LoVo (cell line): Measurements from ENCODE around the gene AK2.

ENCODE experiments used
- DNase-seq: peaks from one replicate; pipeline ENCODE4 v3.0.0-alpha.2; 2016; ENCODE audit warnings: low spot score

The AK2 gene

DNA sequence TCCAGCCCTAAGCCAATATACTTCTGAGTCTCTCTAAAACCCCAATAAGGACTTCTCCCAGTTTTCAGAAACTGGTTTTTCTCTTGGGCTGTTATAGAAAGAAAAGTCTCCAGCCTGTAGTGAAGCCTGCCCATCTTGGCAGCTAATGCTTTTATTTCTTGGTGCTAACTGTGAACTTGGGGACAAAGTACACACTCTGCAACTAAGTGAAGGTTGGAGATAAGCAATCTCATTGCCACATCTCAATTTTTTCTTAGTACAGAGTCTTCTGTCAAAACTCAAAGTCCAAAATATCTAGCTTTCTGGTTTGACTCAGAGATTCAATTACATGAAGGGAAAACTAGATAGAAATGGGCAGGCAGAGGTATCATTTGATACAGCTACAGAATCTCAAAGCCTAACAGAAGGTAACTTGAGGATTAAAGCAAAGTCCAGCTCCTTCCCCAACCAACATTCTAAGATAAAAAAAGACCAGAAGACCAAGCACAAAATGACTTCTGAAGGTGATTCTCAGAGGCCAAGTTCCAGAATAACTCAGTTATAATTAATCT, 14.0 kb downstream of the AK2 start:
- peak; percentile 9 for DNase-seq

DNA sequence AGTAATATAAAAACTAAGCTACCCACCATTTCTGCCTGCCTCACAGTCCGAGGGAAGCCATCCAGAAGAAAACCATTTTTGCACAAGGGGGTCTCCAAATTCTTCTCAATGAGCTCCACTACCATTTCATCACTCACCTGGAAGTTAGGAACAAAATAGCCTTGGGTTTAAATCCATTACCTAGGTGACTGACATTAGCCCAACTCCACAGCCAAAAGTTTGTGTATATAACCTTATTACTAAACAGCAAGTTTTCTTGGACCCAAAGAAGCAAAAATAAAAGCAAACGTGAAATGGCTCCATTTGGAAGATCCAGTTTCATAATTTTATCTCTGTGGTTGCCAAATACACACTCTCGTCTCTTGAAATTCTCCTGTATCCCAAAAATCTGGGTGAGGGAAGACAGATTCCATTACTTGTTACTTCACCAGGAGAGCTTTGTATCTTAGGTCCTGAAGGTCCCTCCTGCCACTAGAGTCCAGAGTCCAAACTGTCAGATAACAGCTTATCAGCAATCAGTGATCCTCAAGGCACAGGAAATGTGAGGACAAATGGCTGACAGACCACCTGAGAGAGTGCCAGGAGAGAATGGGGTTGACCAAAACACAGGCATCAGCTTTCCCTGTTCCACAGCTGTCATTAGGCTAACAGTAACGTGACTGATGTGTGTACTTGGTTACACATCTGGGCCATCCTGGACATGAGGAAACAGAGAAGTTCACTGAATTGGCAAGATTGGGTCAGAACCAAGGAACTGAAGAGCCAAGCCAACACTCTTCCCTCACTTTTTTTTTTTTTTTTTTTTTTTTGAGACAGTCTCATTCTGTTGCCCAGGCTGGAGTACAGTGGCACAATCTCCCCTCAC, 14.9 kb downstream of the AK2 start:
- no peak for DNase-seq

DNA sequence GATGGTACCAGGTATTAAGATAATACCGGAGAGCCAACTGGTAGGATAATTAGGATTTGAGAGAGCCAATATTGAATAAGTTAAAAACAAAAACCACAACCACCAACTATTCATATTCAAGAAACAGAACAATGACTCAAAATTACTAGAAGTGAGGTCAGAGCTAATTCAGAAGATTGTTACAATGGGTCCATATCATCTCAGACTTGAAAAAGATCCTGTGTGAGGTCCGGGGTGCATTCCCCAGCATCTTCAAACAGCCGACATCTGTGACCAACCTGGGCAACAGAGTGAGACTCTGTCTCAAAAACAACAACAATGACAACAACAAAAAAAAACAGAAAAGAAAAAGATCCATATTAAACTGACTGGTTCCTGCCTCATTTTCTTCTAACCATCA, 18.6 kb downstream of the AK2 start:
- DNase-seq = no peak

DNA sequence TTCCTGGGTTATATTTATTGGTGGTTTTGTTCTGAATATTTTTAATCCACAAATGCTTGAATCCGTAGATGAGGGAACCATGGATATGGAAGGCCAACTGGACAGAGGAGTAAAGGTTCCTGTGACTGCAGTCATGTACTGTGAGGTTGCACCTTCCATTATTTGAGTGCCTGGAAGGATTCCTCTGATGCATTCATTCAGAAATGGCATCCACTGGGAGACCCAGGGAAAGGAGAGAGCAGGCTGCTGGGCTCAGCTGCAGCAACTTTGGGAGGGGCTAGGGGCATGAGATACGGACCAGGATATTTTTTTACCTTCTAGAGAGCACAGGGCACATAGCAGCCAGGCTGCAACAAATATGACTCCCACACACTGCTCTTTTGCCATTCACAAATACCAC, 19.5 kb downstream of the AK2 start:
- no peak for DNase-seq

DNA sequence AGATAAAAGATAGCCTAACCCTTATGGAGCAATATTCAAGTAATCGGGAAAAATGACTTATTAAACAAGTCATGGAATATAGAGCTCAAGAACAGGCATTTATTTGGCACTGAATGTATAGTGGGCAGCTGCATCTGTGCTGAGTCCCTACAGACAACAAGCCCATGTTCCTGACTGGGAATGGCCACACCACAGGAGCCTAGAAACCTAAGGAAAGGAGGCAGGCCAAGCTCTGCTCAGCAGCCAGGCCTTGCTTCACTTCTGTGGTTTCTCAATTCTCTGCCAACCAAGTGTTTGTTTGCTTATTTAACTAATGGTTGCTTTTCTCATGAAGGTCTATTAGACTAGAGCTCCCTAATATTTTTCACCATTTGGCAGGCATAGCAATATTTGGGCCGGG, 21.5 kb downstream of the AK2 start:
- no peak for DNase-seq

DNA sequence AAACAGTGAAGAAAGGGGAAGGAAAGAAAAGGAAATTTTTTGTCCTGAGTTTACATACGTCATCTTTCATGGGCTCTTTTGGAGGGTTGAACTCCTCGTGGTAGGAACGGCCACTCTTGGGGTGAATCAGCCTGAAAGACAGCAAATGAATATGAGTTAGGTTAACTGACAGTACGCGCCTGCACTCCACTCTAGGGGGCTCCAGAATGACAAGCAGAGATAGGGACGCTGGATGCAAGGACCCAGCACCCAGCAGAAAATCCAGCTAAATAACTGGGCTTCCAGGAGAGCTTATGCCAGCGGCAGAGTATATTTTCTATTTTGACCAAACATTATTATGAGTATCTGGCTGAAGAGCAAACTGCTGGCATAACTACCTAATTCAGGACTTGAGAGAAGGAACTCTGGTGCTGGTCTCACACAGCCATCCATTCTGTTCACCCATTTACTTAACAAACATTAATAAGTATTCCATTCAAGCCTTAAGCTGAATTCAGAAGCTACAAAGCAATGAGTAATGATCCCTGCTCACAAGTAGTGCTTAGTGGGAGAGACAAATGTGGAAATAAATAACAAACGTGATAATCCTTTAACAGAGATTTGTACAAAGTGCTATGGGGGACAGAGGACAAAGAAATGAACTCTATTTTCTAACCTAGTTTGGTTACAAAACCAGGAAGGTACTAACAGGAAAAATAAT, 22.1 kb downstream of the AK2 start:
- no peak for DNase-seq

DNA sequence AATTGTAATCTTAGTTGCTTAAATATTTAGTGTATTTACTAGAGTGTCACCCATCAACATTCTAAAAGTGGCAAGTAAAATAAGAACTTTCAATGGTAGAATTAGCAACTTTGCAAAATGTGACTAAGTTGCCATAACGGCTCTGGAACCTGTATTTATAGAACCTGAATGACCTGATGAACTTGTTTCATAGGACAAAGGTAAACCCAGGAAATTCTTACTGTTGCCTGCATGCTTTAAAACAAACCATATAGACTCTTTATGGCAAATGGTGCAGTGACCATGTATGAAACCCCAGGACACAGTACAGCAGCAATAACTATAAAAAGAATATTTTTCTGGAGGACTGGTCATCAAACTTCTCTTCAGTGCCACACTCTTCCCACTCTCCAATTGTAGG, 22.9 kb downstream of the AK2 start:
- no peak for DNase-seq

DNA sequence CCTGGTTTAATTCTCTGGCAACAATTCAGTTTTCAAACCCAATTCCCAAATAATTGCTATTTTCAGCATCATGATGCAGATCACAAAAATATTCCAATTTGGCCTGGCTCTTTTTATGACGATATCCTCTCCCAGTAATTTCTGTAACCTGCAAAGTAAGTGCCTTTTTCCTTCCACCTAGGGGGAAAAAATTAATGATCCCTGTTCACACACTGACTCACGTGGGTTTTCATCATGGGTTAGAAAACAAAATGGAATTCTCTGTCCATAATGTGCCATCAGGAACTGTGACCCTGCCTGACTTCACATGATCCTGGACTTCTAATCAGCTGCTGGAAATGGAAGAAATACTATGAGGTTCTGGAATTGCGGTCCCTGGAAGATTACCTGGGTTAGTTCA, 24.5 kb downstream of the AK2 start:
- DNase-seq = no peak

DNA sequence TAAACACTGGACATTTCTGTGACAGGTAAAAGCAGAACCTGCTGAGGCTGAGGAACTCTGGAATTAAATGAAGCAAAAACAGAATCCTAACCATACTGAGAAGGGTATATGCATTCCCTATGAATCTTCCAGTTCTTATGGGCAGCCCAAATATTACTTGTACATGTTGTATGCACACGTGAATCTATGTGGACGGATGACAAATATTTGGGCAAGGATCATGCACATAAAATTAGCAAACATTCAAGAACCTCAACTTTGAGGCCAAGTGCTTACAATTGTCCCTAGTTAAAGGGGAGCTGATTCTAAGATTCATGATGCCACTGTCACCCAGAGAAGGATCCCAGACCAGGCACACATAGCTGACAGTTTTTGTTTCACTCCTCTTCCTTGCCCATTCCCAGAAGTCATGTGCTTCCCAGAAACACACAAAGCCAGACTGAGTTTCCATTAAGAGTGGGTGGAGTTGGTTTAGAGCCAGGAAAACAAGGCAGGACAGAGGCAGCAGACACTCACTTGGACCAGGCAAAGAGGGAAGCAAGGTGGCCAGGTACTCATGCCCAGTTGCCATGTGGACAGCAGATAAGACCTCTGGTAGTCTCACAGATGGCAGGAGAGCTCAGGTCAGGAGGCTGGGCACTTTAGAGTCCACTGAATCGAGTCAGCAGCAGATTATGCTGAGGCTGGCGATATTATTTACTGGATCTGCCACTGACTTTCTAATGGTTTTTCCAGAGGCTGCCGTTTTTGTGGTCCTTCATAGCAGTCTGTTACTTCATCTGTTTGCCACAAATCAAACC, 25.6 kb downstream of the AK2 start:
- DNase-seq = no peak

DNA sequence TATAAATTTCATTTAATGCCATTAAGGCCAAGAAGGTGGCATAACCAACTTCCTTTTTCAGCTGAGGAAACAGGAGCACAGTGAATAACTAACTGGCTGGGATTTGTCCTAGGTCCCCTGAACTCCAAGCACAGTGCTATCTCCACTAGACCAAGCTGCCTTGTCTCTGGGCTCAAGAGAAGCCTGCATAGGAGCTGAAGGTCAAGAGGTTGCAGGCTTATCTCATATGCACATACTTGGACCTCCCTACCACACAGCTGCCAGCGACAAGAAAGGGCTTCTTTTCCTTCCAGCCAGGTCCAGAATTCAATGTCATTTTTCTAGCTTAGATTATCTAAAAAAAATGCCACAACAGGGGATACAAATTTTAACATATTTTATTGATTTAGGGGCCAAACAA, 27.1 kb downstream of the AK2 start:
- no peak for DNase-seq

DNA sequence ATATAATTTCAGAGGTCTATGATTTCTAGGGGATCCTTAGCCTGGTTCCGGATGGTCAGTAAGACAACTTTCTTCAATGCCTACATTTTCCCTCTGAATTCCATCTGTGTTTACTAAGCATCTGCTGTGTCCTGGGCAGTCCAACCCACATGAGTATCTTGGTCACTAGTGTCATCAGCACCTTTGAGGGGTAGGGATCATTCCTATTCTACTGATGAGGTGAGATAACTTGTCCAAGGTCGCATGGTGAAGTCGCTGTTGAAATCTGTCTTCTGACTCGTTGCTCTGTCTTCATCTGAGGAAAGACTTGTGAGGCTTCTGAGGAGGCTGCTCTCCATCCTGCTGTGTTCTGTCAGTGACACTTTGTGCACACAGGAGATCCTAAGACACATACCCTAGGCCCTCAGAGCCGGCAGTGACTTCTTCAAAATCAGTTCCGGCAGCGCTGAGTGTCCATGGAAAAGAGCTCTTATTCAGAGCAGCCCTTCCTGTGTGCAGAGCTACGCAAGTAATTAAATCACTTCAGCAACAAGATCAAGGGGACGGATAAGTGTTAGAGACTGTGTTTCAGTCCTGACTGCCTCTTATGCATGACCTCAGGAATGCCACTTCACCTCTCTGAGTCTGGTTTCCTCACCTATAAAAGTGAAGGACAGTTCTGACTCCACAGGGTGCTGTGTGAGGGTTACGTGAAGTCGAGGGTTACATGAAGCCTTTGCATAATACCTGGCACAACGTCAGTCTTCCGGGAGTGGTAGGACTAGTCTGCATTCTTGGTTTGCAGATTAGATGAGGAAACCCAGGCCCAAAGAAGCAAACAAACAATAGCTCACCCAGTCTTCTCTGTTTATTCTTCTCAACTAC, 28.4 kb downstream of the AK2 start:
- no peak for DNase-seq

DNA sequence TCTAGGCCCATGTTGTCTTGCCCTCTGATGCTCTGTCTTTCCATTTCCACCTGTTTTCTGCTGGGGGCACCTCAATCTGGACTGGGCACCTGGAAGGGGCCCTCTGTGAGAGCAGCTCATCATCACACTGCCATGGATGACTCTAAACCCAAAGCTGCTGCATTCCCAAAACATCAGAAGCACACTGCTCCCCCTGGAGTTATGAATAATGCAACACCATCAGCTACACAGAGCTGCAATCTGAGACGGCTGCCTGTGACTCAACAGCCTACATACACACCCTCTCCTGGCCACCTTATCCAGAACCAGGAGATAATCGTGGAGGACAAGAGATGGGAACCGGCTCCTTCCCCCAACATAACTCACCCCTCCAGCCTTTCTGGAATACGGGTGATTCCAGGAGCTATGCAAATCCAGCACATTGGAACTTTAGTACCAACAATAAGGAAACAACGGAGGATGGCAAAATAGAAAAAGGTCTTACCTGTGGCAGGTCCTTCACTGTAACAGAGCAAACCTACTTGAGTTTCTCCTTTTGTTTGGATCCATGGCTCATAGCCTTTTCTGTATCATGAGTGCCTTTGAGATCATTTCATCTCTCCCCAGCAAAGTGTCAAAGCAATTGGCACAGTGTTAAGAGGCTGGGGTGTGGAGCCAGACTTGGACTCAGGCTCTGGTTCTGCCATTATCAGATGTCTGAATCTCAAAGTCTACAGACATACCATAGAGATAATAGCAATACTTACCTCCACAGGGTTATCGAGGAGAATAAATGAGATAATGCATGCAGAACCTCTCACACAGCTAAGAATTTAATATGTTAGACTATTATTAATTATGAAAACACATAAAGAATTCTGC, 29.3 kb downstream of the AK2 start:
- no peak for DNase-seq

DNA sequence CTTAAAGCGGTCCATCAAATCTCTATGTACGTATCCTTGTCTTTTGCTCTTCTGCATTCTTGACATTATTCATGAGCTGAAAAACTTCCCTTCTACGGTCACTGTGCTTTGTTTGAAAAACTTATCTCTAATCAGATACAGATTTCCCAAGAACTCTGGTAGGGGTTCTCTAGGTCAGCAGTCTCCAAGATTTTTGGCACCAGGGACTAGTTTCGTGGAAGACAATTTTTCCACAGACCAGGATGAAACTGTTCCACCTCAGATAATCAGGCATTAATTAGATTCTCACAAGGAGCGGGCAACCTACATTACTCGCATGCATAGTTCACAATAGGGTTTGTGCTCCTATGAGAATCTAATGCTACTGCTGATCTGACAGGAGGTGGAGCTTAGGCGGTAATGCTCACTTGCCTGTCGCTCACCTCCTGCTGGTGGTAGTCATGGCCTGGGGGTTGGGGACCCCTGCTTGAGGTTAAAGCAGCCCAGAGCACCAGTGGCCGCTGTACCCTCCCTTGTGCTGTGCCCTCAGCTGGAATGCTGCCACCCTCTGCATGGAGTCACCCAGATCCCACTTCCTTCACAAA, 30.8 kb downstream of the AK2 start:
- no peak for DNase-seq

DNA sequence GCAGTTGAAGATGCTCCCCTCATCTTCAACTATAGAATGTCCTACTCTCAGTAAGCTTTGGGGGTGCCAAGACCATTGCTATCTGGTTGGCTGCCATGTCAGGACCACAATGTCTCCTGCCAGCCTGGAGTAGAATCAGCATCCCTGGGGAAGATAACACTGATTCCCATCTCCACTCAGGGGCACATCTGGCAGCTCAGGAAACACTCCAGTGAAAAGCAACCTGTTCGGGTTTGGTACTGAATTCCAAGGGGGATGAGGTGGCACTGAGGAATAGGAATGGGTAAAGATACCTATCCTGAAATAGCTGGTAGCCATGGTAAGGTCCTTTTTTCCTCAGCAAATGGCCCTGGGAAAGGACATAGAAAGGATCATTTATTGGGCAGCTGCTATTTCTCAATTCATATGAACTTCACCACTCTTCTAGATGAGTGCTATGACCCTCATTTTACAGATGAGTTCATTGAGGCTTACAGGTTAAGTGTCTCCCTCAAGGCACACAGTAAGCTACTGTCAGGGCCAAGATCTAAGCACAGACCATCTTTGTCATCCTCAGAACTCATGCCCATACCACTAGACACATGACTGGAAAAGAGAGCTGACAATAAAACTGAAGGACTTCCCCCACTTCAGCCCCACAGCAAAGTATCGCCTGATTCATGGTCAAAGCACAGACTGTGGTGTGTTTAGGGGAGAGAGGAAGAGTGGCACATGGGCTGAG, 31.4 kb downstream of the AK2 start:
- DNase-seq = no peak

DNA sequence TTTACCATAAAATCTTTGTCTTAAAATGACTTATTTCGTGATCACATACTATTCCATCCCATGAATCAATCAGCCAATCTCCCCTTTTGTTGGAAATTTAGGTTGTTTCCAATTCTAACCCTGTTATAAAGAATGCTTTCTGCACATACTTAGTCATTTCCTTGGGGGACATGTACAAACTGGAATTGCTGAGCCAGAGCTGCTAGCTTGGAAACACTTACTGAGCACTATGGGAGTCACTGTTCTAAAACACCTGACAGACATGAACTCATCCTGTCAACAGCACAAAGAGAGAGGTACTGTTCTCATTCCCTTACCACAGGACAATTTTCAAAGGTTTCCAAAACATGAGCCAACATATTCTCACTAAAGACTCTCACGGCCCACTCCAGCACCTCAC, 32.1 kb downstream of the AK2 start:
- no peak for DNase-seq

DNA sequence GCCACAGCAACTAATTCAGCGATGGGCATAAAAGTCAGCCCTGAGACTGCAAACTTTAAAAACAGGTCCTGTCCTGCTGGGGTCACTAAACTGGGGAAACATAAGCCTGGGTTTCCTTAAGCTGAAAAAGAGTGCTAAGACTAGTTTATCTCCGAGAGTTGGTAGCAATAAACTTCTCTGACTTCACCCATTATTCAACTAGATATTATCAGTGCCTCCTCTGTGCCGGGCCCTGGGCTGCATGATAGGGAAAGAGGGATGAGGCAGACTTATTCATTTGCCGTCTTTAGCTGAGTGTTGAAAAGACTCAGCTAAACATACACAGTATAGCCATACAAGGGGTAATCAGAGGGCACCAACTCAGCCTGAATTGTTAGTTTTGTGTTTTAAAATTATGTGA, 33.0 kb downstream of the AK2 start:
- DNase-seq = no peak

DNA sequence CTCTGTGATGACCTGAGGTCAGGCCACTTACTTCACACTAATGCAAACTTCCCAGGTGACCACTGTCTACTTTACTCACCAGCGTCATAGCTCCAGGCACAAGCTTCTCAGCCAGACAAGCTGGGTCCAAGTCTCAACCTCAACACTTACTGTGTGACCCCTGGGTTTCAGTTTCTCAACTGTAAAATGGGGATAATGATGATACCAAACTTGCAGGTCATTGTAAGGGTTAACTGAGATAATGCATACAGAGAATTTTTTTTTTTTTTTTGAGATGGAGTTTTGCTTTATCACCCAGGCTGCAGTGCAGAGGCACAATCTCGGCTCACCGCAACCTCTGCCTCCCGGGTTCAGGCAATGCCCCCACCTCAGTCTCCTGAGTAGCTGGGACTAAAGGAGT, 34.7 kb downstream of the AK2 start:
- no peak for DNase-seq

DNA sequence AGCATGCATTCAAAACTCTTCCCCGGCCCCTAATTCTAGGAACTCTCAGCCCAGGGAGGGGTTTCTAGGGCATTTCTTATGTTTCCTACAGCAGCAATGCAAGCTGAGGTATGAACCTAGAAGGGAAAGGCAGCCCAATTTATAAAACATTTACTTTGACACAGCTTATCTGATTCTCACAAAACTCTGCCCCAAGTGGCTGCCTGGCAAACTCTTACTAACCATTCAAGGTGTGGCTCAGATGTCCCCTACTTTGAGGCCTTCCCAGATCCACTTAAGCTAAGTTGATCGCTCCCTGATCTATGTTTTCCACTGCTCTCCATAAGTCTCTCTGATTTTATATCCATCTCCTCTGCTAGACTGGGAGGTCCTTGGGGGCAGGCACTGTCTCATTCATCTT, 35.4 kb downstream of the AK2 start:
- no peak for DNase-seq

DNA sequence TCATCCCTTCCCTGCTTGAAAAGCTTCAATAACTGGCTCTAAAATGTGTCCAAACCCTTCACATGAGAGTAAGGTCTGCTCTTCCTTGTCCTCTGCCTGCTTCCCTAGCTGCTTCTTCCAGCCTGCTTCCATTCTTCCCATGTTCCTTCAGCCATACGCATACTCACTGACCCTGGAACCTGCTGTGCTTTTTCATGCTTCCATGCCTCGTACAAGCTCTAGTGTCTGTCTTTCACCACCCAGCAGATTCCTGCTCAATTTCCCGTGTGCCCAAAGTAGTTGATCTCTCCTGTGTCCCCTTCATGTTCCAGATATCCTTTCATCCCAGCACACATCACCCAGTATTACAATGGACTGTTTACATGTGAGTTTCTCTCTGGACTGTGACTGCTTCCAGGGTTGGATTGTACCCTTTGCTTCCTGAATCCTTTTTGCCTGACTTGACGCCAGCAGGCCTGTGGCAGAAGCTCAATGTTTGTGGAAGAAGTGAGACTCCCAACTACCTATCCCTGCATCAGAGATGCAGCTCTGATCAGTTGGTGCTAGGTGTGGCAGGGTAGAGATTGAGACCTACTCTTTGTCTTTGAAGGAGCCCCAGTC, 36.2 kb downstream of the AK2 start:
- DNase-seq = no peak
